Testis (tissue), 2 donors: Measurements from ENCODE around the gene ACYP2.

Experiments
- POLR2A ChIP-seq: fragments of 450-650 bp; IDR thresholded peaks from one replicate; pipeline ENCODE4 v1.6.1; 2017; ENCODE audit warnings: antibody characterized with exemption, mild to moderate bottlenecking, moderate library complexity
- TF ChIP-seq, protein P1 (sequence below), 3 experiments: fragments of 450-650 bp in 2 of 3; fragments of 200-600 bp in 1 of 3; sonication (generic) in 1 of 3; IDR thresholded peaks; one replicate each; pipeline ENCODE4 v1.5.1; 2016 to 2019; ENCODE audit warnings: antibody characterized with exemption in 3 of 3, mild to moderate bottlenecking in 2 of 3, moderate library complexity in 1 of 3

DNA sequence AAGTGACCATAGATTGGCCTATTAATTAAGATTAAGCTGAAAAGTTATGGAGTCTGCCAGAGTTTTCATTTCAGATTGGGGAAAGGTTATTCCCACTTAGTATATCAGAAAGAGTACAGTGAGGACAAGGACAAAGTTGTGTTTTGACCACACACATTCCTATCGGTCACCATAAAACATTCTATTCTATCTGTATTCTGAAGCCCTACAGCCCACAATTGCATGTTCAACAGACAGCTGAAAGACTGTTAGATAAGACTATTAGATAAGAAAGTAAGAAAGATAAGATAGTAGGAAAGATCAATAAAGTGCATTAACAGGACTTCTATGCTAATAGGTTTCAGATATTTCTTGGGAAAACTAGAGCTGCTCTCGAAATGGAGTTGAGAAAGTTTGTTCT lies 26.7 kb upstream of the ACYP2 start:
- TF ChIP-seq, protein P1, sequence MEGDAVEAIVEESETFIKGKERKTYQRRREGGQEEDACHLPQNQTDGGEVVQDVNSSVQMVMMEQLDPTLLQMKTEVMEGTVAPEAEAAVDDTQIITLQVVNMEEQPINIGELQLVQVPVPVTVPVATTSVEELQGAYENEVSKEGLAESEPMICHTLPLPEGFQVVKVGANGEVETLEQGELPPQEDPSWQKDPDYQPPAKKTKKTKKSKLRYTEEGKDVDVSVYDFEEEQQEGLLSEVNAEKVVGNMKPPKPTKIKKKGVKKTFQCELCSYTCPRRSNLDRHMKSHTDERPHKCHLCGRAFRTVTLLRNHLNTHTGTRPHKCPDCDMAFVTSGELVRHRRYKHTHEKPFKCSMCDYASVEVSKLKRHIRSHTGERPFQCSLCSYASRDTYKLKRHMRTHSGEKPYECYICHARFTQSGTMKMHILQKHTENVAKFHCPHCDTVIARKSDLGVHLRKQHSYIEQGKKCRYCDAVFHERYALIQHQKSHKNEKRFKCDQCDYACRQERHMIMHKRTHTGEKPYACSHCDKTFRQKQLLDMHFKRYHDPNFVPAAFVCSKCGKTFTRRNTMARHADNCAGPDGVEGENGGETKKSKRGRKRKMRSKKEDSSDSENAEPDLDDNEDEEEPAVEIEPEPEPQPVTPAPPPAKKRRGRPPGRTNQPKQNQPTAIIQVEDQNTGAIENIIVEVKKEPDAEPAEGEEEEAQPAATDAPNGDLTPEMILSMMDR (IDR thresholded peaks at IDR 0.05) = no peak
- no peak for TF ChIP-seq POLR2A
